K562 (cell line): Measurements from ENCODE around the gene OTULIN. TPM values are rescaled to one million over a fixed set of nuclear protein-coding genes. Genes with fewer than 3 reads are reported as not detected.

Experiments used
- CREB1 ChIP-seq, 2 experiments: sonication (generic) in 1 of 2; formaldehyde crosslinking in 1 of 2; IDR thresholded peaks; 2 replicates each; pipeline versions ENCODE4 v1.6.1 to v1.8.0; 2012 to 2022; ENCODE audit warnings: inconsistent platforms in 1 of 2, mild to moderate bottlenecking in 1 of 2, missing genetic modification reagents in 1 of 2, moderate library complexity in 1 of 2
- CSDE1 ChIP-seq, 2 experiments: fragments of 450-650 bp; IDR thresholded peaks; 2 replicates each; pipeline ENCODE4 v1.6.1; 2016; ENCODE audit warnings: mild to moderate bottlenecking in 1 of 2
- CXXC5 ChIP-seq: fragments of 250-450 bp; sonication (Bioruptor Pico); IDR thresholded peaks from 2 replicates; pipeline ENCODE4 v1.8.0; 2022; ENCODE audit warnings: inconsistent platforms, mild to moderate bottlenecking, moderate library complexity
- MEF2D ChIP-seq: conservative IDR thresholded peaks from 2 replicates; pipeline ENCODE4 v1.6.1; 2016; ENCODE audit warnings: low read depth, missing genetic modification characterization, missing compliant biosample characterization
- MGA ChIP-seq: fragments of 450-650 bp; IDR thresholded peaks from 2 replicates; pipeline ENCODE4 v1.6.1; 2016; ENCODE audit warnings: mild to moderate bottlenecking, moderate library complexity
- MTA1 ChIP-seq: fragments of 450-650 bp; IDR thresholded peaks from 2 replicates; pipeline ENCODE4 v1.6.1; 2017; ENCODE audit warnings: borderline replicate concordance
- NRF1 ChIP-seq, 2 experiments: fragments of 450-650 bp; IDR thresholded peaks in 1 of 2; conservative IDR thresholded peaks in 1 of 2; 2 replicates each; pipeline ENCODE4 v1.6.1; 2014; ENCODE audit warnings: mild to moderate bottlenecking in 2 of 2
- POLR2AphosphoS5 ChIP-seq: IDR thresholded peaks from 2 replicates; pipeline ENCODE4 v1.6.1; 2011; ENCODE audit warnings: mild to moderate bottlenecking, low read depth, low read length, moderate library complexity; ENCODE audit not compliant: control insufficient read depth, insufficient read depth
- SIN3B ChIP-seq: fragments of 450-650 bp; IDR thresholded peaks from 2 replicates; pipeline ENCODE4 v1.6.1; 2017; ENCODE audit warnings: low read depth, mild to moderate bottlenecking, moderate library complexity
- ZBTB2 ChIP-seq: fragments of 450-650 bp; IDR thresholded peaks from 2 replicates; pipeline ENCODE4 v1.6.1; 2016; ENCODE audit warnings: antibody characterized with exemption
- ZEB2 ChIP-seq: fragments of 450-650 bp; IDR thresholded peaks from 2 replicates; pipeline ENCODE4 v1.6.1; 2016
- ZNF77 ChIP-seq: fragments of 250-450 bp; sonication (Bioruptor Pico); IDR thresholded peaks from 2 replicates; pipeline ENCODE4 v1.5.0; 2020
- polyA plus RNA-seq, 8 experiments: library from polyadenylated mRNA; depleted of rRNA in 4 of 8; stranded (reverse) in 5 of 8; unstranded in 3 of 8; fragments of >200 nt; fragmentation: Nextera tagmentation in 2 of 8; fragmentation: Illumina TruSeq in 1 of 8; extraction: Ambion mirVana in 2 of 8; extraction: Trizol in 1 of 8; gene quantifications; 2 replicates each; pipeline versions ENCODE4 v1.2.1 to v1.2.3, GENCODE V29; 2011 to 2014; ENCODE audit warnings: inconsistent platforms in 1 of 8, missing spikeins in 1 of 8
- total RNA-seq, 7 experiments: library from RNA; depleted of rRNA in 6 of 7; stranded (reverse); fragments of >200 nt in 6 of 7; fragmentation: Illumina TruSeq in 2 of 7; extraction: Trizol in 2 of 7; gene quantifications; 2 replicates each; pipeline versions ENCODE4 v1.2.1 to v1.2.3, GENCODE V29; 2011 to 2021; ENCODE audit warnings: low replicate concordance in 1 of 7

Gene OTULIN
- total and polyA plus RNA-seq, 9 of the 15 experiments (the other 6 are each of a cell fraction or from before 2014, with no cell fraction given): 3.3 to 33.6 (median 20.1) TPM

- no peak for TF ChIP-seq MGA
- no peak for TF ChIP-seq NRF1 (conservative IDR thresholded peaks at IDR 0.05 in 1 of 2, IDR thresholded peaks at IDR 0.05 in 1 of 2)
- no peak for TF ChIP-seq ZEB2
- TF ChIP-seq CXXC5: peak; percentile 32; the same call in 1 of the 2 replicates
- TF ChIP-seq MTA1: no peak
- no peak for TF ChIP-seq POLR2AphosphoS5
- TF ChIP-seq ZBTB2: no peak
- no peak for TF ChIP-seq CSDE1 (IDR thresholded peaks at IDR 0.05)
- no peak for TF ChIP-seq ZNF77 (CRISPR knock-in tag)
- no peak for TF ChIP-seq SIN3B
- TF ChIP-seq MEF2D: no peak
- no peak for TF ChIP-seq CREB1 (IDR thresholded peaks at IDR 0.05)
- no peak for TF ChIP-seq CREB1 (CRISPR knock-in tag; IDR thresholded peaks at IDR 0.05)
Measured at GRCh38 chr5:14727428-14727865, 62.9 kb downstream of the OTULIN start (continued).
